HepG2 (cell line): ENCODE data around the gene MUC4. TPM values are rescaled to one million over a fixed set of nuclear protein-coding genes. Genes with fewer than 3 reads are reported as not detected.
"Not testable (repeated sequence)": the region's sequence is repeated elsewhere in the genome, so short reads cannot be mapped to it uniquely, and the experiment has no call there.

Experiments used
- ATAC-seq: fragments of 200-7000 bp; cut with Tn5 transposase; 3 replicates; pipeline ENCODE4 v1.9.1; 2020; ENCODE audit warnings: mild to moderate bottlenecking, moderate library complexity
- BruUV-seq: library from RNA; stranded (reverse); fragments of 400-500 nt; replicated peaks from 2 replicates; lab custom pipeline; 2021; lab: Mats Ljungman, UMichigan
- CTCF ChIA-PET: fragments of 300-600 bp; formaldehyde crosslinking; extraction: SDS; loops from one replicate; lab custom pipeline; 2021; ENCODE audit warnings: low total read pairs, inconsistent platforms, low intra/inter-chr PET ratio; lab: Yijun Ruan, JAX
- POLR2A ChIA-PET: fragments of 350-600 bp; sonication (Branson Sonifier 250); formaldehyde crosslinking; loops from one replicate; lab custom pipeline; 2020; ENCODE audit warnings: antibody characterized with exemption, inconsistent platforms; lab: Yijun Ruan, JAX
- DNase-seq: peaks from one replicate; pipeline ENCODE4 v3.0.0-alpha.2; 2015; ENCODE audit warnings: low spot score
- FAIRE-seq: peaks from 3 replicates; lab custom pipeline; 2011; peaks lifted over from hg19 to GRCh38; lab: Jason Lieb, UNC
- H2AFZ ChIP-seq: one replicate; pipeline ENCODE4 v1.6.1; 2011; ENCODE audit warnings: low read length, inconsistent platforms
- H3K27ac ChIP-seq: fragments of 300-600 bp; 3 replicates; pipeline ENCODE4 v1.8.0; 2011; ENCODE audit warnings: mixed run types, mild to moderate bottlenecking, mixed read lengths, low read length, inconsistent platforms; ENCODE audit not compliant: insufficient read depth; ENCODE audit errors: extremely low read length
- H3K27me3 ChIP-seq, 2 experiments: fragments of 200-600 bp in 1 of 2; 2 replicates in 1 of 2; 3 replicates in 1 of 2; pipeline versions ENCODE4 v1.6.0 to v1.8.0; 2011; ENCODE audit warnings: low read length in 2 of 2, mild to moderate bottlenecking in 2 of 2, moderate library complexity in 2 of 2, inconsistent platforms in 1 of 2; ENCODE audit not compliant: insufficient read depth in 2 of 2, control insufficient read depth in 1 of 2
- H3K36me3 ChIP-seq, 2 experiments: fragments of 200-600 bp in 1 of 2; replicated peaks in 1 of 2; 2 replicates in 1 of 2; 3 replicates in 1 of 2; pipeline versions ENCODE4 v1.5.1 to v1.8.0; 2011; ENCODE audit warnings: low read length in 2 of 2, inconsistent platforms in 1 of 2; ENCODE audit not compliant: insufficient read depth in 2 of 2, control insufficient read depth in 1 of 2
- H3K4me1 ChIP-seq: 2 replicates; pipeline ENCODE4 v1.5.1; 2012; ENCODE audit warnings: low read length, inconsistent platforms; ENCODE audit not compliant: insufficient read depth
- H3K4me2 ChIP-seq: 2 replicates; pipeline ENCODE4 v1.6.0; 2011; ENCODE audit warnings: low read depth, low read length, inconsistent platforms
- H3K4me3 ChIP-seq, 3 experiments: fragments of 200-600 bp in 1 of 3; sonication (generic), shearing (Covaris generic) in 1 of 3; replicated peaks in 1 of 3; 2 replicates each; pipeline ENCODE4 v1.5.1; 2011 to 2016; ENCODE audit warnings: low read length in 3 of 3, inconsistent platforms in 2 of 3, low read depth in 2 of 3, mild to moderate bottlenecking in 2 of 3, control low read depth in 1 of 3, mixed read lengths in 1 of 3; ENCODE audit not compliant: insufficient read depth in 1 of 3
- H3K79me2 ChIP-seq: one replicate; pipeline ENCODE4 v1.6.1; 2011; ENCODE audit warnings: low read length, inconsistent platforms; ENCODE audit not compliant: insufficient read depth
- H3K9ac ChIP-seq: 2 replicates; pipeline ENCODE4 v1.6.0; 2011; ENCODE audit warnings: mild to moderate bottlenecking, low read depth, low read length, inconsistent platforms; ENCODE audit not compliant: insufficient read depth
- H3K9me3 ChIP-seq: 2 replicates; pipeline ENCODE4 v1.5.1; 2012; ENCODE audit warnings: mild to moderate bottlenecking, low read length
- H4K20me1 ChIP-seq: 2 replicates; pipeline ENCODE4 v1.6.0; 2011; ENCODE audit warnings: inconsistent platforms, mild to moderate bottlenecking, low read length, moderate library complexity; ENCODE audit not compliant: insufficient read depth
- FOXC1 ChIP-seq: sonication (generic); formaldehyde crosslinking; IDR thresholded peaks from 2 replicates; pipeline ENCODE4 v1.8.0; 2022; ENCODE audit warnings: mild to moderate bottlenecking, missing genetic modification reagents, borderline replicate concordance
- HOMEZ ChIP-seq: IDR thresholded peaks from 2 replicates; pipeline ENCODE4 v1.6.1; 2016; ENCODE audit warnings: low read depth
- NR2F6 ChIP-seq, 2 experiments: IDR thresholded peaks; 2 replicates each; pipeline ENCODE4 v1.6.1; 2016; ENCODE audit warnings: antibody characterized with exemption in 1 of 2, mild to moderate bottlenecking in 1 of 2
- RFX1 ChIP-seq: fragments of 450-650 bp; IDR thresholded peaks from 2 replicates; pipeline ENCODE4 v1.6.1; 2017
- SRSF1 ChIP-seq: fragments of 200-400 bp; formaldehyde crosslinking; optimal IDR thresholded peaks from 2 replicates; pipeline ENCODE3; 2017; ENCODE audit warnings: mild to moderate bottlenecking, low read depth, low read length, moderate library complexity
- TCF12 ChIP-seq, 2 experiments: fragments of 450-650 bp in 1 of 2; sonication (generic) in 1 of 2; formaldehyde crosslinking in 1 of 2; IDR thresholded peaks; 2 replicates each; pipeline versions ENCODE4 v1.6.1 to v1.8.0; 2017 to 2022; ENCODE audit warnings: antibody characterized with exemption in 1 of 2, mild to moderate bottlenecking in 1 of 2, missing genetic modification reagents in 1 of 2, moderate library complexity in 1 of 2
- ZBTB44 ChIP-seq: sonication (generic); formaldehyde crosslinking; IDR thresholded peaks from 2 replicates; pipeline ENCODE4 v1.4.0; 2020; ENCODE audit warnings: missing genetic modification reagents
- ZGPAT ChIP-seq: IDR thresholded peaks from 2 replicates; pipeline ENCODE4 v1.6.1; 2016; ENCODE audit warnings: mild to moderate bottlenecking
- WGBS: methylation state at CpG from one replicate; pipeline ENCODE4 v1.1.6; 2017; ENCODE audit warnings: low lambda C conversion rate; 5-methylcytosine and 5-hydroxymethylcytosine counted together
- in situ Hi-C: cut with HindIII; loops from 2 replicates; pipeline ENCODE4 v1.10.0; 2017; ENCODE audit warnings: low pct_unique_long_range_greater_than_20kb; ENCODE audit not compliant: extremely low pct_ligation_motif_present
- intact Hi-C: fragments of 100-400 bp; cut with micrococcal nuclease; formaldehyde crosslinking; loops from one replicate; pipeline ENCODE4 v1.10.0; 2022; ENCODE audit not compliant: unreplicated experiment
- polyA plus RNA-seq, 8 experiments: library from polyadenylated mRNA; depleted of rRNA in 3 of 8; stranded (reverse) in 7 of 8; unstranded in 1 of 8; fragments of >200 nt; fragmentation: Illumina TruSeq in 4 of 8; extraction: Trizol in 4 of 8; gene quantifications; 2 replicates each; pipeline versions ENCODE4 v1.2.1 to v1.2.3, GENCODE V29; 2011 to 2016; ENCODE audit warnings: low read depth in 4 of 8, missing spikeins in 1 of 8, mixed read lengths in 1 of 8; ENCODE audit not compliant: insufficient read depth in 1 of 8
- total RNA-seq, 5 experiments: library from RNA; depleted of rRNA; stranded (reverse); fragments of >200 nt; fragmentation: Illumina TruSeq; extraction: Trizol; gene quantifications; 2 replicates each; pipeline ENCODE4 v1.2.3, GENCODE V29; 2016; ENCODE audit warnings: low read depth in 1 of 5
- TF ChIP-seq, protein P1 (sequence below): sonication (generic); formaldehyde crosslinking; IDR thresholded peaks from 2 replicates; pipeline ENCODE4 v1.8.0; 2022; ENCODE audit warnings: mild to moderate bottlenecking, missing genetic modification reagents; ENCODE audit not compliant: insufficient replicate concordance

The MUC4 gene
- total and polyA plus RNA-seq, 2 of the 13 experiments (the other 11 are each of a cell fraction or from before 2014, with no cell fraction given): not detected

DNA sequence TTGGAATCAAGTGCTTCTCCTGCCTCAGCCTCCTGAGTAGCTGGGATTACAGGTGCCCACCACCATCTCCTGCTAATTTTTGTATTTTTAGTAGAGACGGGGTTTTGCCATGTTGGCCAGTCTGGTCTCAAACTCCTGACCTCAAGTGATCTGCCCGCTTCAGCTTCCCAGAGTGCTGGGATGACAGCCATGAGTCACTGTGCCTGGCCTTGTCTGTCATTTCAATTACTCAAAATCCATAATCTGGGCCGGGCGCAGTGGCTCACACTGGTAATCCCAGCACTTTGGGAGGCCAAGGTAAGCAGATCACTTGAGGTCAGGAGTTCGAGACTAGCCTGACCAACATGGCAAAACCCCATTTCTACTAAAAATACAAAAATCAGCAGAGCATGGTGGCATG lies 6.1 kb downstream of the MUC4 start:
- H4K20me1 ChIP-seq, FAIRE-seq, H3K4me2 ChIP-seq, intact Hi-C loops, H3K79me2 ChIP-seq, H3K4me3 ChIP-seq, H2AFZ ChIP-seq, ATAC-seq, H3K4me1 ChIP-seq, H3K36me3 ChIP-seq, in situ Hi-C loops, POLR2A ChIA-PET, DNase-seq, H3K27ac ChIP-seq, CTCF ChIA-PET, H3K9me3 ChIP-seq, BruUV-seq, H3K9ac ChIP-seq: not testable (repeated sequence)
- peaks cover 20 to 90% of the 10 kb centered on the region in 2 experiments for H3K27me3 ChIP-seq
- 46% methylated on average over 3 of the region's 5 CpGs for WGBS

GRCh38 chr3:195805181-195805580 lies 6.5 kb downstream of the MUC4 start:
- DNase-seq: no peak
- no peak for ATAC-seq
- ChIA-PET CTCF (no interaction called here), POLR2A (no interaction called here)
- Histone ChIP-seq H3K27me3 (peaks cover 20 to 91% of the 10 kb centered on the region in 2 experiments), H3K4me2 (no peak overlapping the region), H3K9ac (no peak overlapping the region), H2AFZ (no peak overlapping the region), H3K79me2 (no peaks in the 10 kb centered on the region), H3K4me1 (no peaks in the 10 kb centered on the region), H3K27ac (no peak overlapping the region), H3K4me3 (no peak overlapping the region), H4K20me1 (no peaks in the 10 kb centered on the region), H3K9me3 (no peaks in the 10 kb centered on the region), H3K36me3 (no peaks in the 10 kb centered on the region)
- FAIRE-seq: no peak
- intact Hi-C loops (no loop called here), in situ Hi-C loops (no loop called here)
- BruUV-seq: no TSS peak
- WGBS: 56% methylated on average over 14 of the region's 14 CpGs
- TF ChIP-seq NR2F6 (IDR thresholded peaks at IDR 0.05) (no peak), NR2F6 (CRISPR knock-in tag; IDR thresholded peaks at IDR 0.05) (no peak), SRSF1 (no peak), RFX1 (no peak), ZBTB44 (CRISPR knock-in tag) (no peak), TCF12 (IDR thresholded peaks at IDR 0.05) (no peak), TCF12 (CRISPR knock-in tag; IDR thresholded peaks at IDR 0.05) (no peak), FOXC1 (CRISPR knock-in tag) (no peak), ZGPAT (CRISPR knock-in tag) (no peak), HOMEZ (CRISPR knock-in tag) (no peak)
- TF ChIP-seq, protein P1, sequence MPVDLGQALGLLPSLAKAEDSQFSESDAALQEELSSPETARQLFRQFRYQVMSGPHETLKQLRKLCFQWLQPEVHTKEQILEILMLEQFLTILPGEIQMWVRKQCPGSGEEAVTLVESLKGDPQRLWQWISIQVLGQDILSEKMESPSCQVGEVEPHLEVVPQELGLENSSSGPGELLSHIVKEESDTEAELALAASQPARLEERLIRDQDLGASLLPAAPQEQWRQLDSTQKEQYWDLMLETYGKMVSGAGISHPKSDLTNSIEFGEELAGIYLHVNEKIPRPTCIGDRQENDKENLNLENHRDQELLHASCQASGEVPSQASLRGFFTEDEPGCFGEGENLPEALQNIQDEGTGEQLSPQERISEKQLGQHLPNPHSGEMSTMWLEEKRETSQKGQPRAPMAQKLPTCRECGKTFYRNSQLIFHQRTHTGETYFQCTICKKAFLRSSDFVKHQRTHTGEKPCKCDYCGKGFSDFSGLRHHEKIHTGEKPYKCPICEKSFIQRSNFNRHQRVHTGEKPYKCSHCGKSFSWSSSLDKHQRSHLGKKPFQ (CRISPR knock-in tag): no peak
